ENCODE data around the gene TCTN2.

DNA sequence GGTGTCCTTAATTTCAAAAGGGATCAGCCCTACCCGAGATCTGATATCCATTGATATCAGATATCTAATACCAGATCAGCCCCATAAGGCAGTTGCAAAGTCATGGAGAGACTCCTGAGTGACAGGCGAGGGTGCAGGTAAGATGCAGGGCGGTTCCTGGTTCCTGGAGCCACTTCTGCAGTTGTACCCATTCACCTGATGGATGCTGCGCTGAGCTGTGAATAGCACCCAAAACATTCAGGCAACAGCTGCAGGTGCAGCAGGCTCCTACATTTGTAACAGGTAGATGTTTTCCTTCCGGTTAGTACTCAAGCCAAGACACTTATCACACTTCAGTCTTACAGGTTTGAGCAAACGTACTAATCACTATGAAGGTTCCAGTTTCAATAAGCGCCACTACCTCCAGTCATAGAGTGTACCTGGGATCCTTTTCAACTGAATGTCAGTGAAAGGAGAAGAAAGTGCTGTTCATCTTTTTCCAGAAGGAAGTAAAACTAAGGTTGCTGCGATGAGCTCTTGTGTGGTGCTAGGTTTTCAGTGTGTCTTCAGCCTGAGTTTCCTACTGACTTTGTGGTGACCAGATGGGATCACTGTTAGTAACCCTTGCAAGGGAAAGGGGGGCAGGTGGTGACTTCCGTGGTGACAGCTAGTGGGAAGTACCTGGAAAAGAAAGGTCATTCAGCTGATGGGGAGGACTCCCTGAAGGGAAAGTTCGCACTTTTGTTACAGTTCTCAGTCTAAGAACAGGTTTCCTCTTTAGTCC lies 43.1 kb downstream of the TCTN2 start:
- TF ChIP-seq, protein P1, sequence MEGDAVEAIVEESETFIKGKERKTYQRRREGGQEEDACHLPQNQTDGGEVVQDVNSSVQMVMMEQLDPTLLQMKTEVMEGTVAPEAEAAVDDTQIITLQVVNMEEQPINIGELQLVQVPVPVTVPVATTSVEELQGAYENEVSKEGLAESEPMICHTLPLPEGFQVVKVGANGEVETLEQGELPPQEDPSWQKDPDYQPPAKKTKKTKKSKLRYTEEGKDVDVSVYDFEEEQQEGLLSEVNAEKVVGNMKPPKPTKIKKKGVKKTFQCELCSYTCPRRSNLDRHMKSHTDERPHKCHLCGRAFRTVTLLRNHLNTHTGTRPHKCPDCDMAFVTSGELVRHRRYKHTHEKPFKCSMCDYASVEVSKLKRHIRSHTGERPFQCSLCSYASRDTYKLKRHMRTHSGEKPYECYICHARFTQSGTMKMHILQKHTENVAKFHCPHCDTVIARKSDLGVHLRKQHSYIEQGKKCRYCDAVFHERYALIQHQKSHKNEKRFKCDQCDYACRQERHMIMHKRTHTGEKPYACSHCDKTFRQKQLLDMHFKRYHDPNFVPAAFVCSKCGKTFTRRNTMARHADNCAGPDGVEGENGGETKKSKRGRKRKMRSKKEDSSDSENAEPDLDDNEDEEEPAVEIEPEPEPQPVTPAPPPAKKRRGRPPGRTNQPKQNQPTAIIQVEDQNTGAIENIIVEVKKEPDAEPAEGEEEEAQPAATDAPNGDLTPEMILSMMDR (conservative IDR thresholded peaks at IDR 0.05; ENCODE audit: low read depth, low read length), result no peak
- TF ChIP-seq MXI1 (IDR thresholded peaks at IDR 0.05; ENCODE audit: borderline replicate concordance, low read depth, low read length) (no peak), POLR2A (IDR thresholded peaks at IDR 0.05; ENCODE audit: low read depth, low read length) (no peak), MAFK (IDR thresholded peaks at IDR 0.05; ENCODE audit: low read depth, low read length) (no peak), MAZ (IDR thresholded peaks at IDR 0.05; ENCODE audit: borderline replicate concordance, low read depth, low read length) (no peak), BHLHE40 (IDR thresholded peaks at IDR 0.05; ENCODE audit: low read depth, low read length) (no peak)

Data from IMR-90 (cell line).